Endothelial cell (in vitro differentiated cells): Measurements from ENCODE around the gene FHOD3. TPM values are rescaled to one million over a fixed set of nuclear protein-coding genes. Genes with fewer than 3 reads are reported as not detected.

ENCODE experiments used
- DNase-seq: peaks from one replicate; pipeline ENCODE4 v3.0.0; 2021; ENCODE audit warnings: low spot score
- H3K27ac Mint-ChIP-seq: one replicate; pipeline ENCODE4 v1.8.0; 2021; ENCODE audit warnings: mixed read lengths, inconsistent platforms; ENCODE audit not compliant: unreplicated experiment
- H3K27me3 Mint-ChIP-seq: one replicate; pipeline ENCODE4 v1.8.0; 2021; ENCODE audit warnings: mild to moderate bottlenecking, moderate library complexity, mixed read lengths, inconsistent platforms; ENCODE audit not compliant: unreplicated experiment
- H3K36me3 Mint-ChIP-seq: one replicate; pipeline ENCODE4 v1.8.0; 2021; ENCODE audit warnings: mild to moderate bottlenecking, low read depth, mixed read lengths, inconsistent platforms; ENCODE audit not compliant: unreplicated experiment
- H3K4me1 Mint-ChIP-seq: one replicate; pipeline ENCODE4 v1.8.0; 2021; ENCODE audit warnings: mild to moderate bottlenecking, mixed read lengths, inconsistent platforms; ENCODE audit not compliant: unreplicated experiment
- H3K4me3 Mint-ChIP-seq: one replicate; pipeline ENCODE4 v1.8.0; 2021; ENCODE audit warnings: mild to moderate bottlenecking, mixed read lengths, inconsistent platforms; ENCODE audit not compliant: unreplicated experiment
- H3K9me3 Mint-ChIP-seq: one replicate; pipeline ENCODE4 v1.8.0; 2021; ENCODE audit warnings: mixed read lengths, inconsistent platforms; ENCODE audit not compliant: unreplicated experiment
- total RNA-seq: library from RNA; stranded (reverse); fragmentation: NEBNext Ultra II Directional; extraction: Animal tissue kit (Norgen Biotek cat#: 25700); gene quantifications from one replicate; pipeline ENCODE4 v1.2.1, GENCODE V29; 2021; ENCODE audit not compliant: unreplicated experiment
- TF ChIP-seq, protein P1 (sequence below): fragments of 200-600 bp; sonication (generic); IDR thresholded peaks from one replicate; pipeline ENCODE4 v1.5.0; 2021; ENCODE audit warnings: antibody characterized with exemption; ENCODE audit not compliant: unreplicated experiment

Gene FHOD3
- total RNA-seq, 1 donor from 2014 or later = 0.67 TPM

DNA sequence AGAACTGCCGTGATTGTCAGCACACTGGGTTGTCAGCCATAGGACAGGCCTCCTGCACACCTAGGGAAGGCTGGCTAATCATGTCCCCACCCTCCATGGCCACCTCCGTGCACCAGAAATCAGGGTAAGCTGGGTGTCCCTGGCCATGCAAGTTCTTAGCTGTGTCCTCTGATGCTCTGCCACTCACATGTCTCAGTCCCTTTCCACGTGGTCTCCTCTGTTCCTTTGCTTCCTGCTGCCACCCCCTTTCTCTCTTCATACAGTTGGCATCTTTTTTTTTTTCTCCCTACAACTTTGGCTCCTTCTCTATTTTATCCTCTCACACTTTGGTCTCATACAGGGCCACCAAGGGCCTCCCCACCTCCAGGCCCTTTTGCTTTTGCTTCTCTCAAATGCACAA lies 377.6 kb downstream of the FHOD3 start:
- Mint-ChIP-seq H3K4me1 (no peaks in the 10 kb centered on the region), H3K4me3 (no peak overlapping the region), H3K27me3 (no peaks in the 10 kb centered on the region), H3K9me3 (no peaks in the 10 kb centered on the region), H3K27ac (no peak overlapping the region), H3K36me3 (no peaks in the 10 kb centered on the region)
- no peak for DNase-seq
- TF ChIP-seq, protein P1, sequence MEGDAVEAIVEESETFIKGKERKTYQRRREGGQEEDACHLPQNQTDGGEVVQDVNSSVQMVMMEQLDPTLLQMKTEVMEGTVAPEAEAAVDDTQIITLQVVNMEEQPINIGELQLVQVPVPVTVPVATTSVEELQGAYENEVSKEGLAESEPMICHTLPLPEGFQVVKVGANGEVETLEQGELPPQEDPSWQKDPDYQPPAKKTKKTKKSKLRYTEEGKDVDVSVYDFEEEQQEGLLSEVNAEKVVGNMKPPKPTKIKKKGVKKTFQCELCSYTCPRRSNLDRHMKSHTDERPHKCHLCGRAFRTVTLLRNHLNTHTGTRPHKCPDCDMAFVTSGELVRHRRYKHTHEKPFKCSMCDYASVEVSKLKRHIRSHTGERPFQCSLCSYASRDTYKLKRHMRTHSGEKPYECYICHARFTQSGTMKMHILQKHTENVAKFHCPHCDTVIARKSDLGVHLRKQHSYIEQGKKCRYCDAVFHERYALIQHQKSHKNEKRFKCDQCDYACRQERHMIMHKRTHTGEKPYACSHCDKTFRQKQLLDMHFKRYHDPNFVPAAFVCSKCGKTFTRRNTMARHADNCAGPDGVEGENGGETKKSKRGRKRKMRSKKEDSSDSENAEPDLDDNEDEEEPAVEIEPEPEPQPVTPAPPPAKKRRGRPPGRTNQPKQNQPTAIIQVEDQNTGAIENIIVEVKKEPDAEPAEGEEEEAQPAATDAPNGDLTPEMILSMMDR = no peak

DNA sequence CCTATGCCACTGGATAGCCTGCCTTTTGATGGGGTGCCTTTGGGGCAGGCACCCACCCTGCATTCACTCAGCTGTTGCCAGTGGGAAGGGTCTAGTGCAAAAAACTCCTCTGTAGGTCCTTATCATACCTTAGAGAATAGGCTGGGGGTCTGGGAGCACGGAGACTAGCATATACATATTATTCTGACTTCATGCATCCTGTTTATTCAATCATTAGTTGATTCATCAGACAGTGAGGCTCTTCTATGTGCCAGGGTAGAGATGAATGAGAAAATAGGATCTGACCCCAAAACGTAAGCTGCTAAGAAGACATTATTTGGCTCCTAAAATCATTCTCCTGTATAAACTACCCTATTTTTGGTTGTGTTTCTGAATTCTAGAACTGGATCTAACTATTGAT lies 378.0 kb downstream of the FHOD3 start:
- TF ChIP-seq, protein P1 = no peak
- no peak overlapping the region for H3K27ac Mint-ChIP-seq
- H3K4me3 Mint-ChIP-seq = no peak overlapping the region

DNA sequence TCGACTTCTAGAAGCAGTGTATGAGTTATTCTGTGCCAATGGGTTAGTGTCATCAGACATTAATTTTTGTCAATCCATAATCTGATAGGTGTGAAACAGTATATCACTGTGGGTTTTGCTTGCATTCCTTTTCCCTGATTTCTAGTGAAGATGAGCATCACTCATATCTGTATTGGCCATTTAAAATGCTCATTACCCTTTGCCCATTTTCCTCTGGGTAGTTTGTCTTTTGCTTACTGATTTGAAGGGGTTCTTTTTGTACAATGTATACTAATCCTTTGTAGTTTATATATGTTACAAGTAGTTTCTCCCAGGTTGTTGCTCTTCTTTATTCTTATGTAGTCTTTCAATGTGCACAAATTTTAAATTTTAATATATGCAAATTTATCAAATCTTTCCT lies 379.1 kb downstream of the FHOD3 start:
- H3K4me3 Mint-ChIP-seq = no peak overlapping the region
- H3K36me3 Mint-ChIP-seq = no peaks in the 10 kb centered on the region
- no peaks in the 10 kb centered on the region for H3K27me3 Mint-ChIP-seq
- DNase-seq = no peak
- H3K27ac Mint-ChIP-seq = no peak overlapping the region
- TF ChIP-seq, protein P1 = no peak
- no peaks in the 10 kb centered on the region for H3K9me3 Mint-ChIP-seq
- H3K4me1 Mint-ChIP-seq = no peaks in the 10 kb centered on the region

More for the DNA sequence above, 378.0 kb downstream of the FHOD3 start:
- no peaks in the 10 kb centered on the region for H3K9me3 Mint-ChIP-seq
- no peaks in the 10 kb centered on the region for H3K36me3 Mint-ChIP-seq
- H3K4me1 Mint-ChIP-seq = no peaks in the 10 kb centered on the region
- DNase-seq = no peak
- H3K27me3 Mint-ChIP-seq = no peaks in the 10 kb centered on the region

DNA sequence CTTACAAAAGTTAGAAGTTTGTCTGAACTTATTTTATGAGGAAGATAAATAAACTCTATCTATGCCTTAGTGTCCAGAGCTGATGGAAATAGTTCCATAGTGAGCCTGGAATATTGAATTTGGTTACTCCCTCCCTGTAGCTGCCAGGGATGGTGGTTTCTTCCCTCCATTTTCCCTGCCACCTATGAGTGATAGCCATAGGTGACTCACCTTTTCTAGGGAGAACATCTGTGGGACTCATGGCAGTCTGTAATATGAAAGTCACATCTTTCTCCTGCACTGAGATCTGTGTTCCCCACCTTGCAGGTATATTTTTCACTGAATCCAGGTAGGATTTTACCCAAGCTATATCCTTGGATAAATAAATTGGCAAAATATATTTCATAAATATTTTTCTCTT lies 382.5 kb downstream of the FHOD3 start:
- no peaks in the 10 kb centered on the region for H3K9me3 Mint-ChIP-seq
- TF ChIP-seq, protein P1 = no peak
- H3K27ac Mint-ChIP-seq = no peak overlapping the region
- H3K4me3 Mint-ChIP-seq = no peak overlapping the region
- no peak for DNase-seq
- peaks cover 4% of the 10 kb centered on the region for H3K36me3 Mint-ChIP-seq
- no peaks in the 10 kb centered on the region for H3K27me3 Mint-ChIP-seq
- no peaks in the 10 kb centered on the region for H3K4me1 Mint-ChIP-seq

DNA sequence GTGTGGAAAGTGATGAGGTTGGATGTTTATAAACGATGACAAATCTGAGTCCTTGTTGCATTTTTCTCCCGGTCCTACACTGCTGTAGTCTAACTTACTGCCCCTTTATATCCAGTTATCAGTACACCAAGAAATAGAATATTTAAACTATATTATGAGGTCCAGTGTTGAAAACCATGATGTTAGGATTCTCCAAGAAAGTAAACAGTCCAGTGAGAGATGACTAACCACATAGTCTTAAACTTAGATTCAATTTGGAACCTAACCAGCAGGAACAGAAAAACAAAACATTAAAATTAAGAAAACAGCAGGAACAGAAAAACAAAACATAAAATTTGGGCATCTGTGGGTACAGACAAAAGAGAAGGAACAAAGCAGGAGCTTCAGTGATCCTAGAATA lies 388.1 kb downstream of the FHOD3 start:
- TF ChIP-seq, protein P1 = no peak
- no peak overlapping the region for H3K27ac Mint-ChIP-seq
- no peaks in the 10 kb centered on the region for H3K4me1 Mint-ChIP-seq
- no peaks in the 10 kb centered on the region for H3K9me3 Mint-ChIP-seq
- H3K36me3 Mint-ChIP-seq = peaks cover 4% of the 10 kb centered on the region
- H3K27me3 Mint-ChIP-seq = no peaks in the 10 kb centered on the region
- H3K4me3 Mint-ChIP-seq = no peak overlapping the region
- no peak for DNase-seq
